Liver (tissue), 9 donors: ENCODE measurements around the gene STPG1. TPM values are rescaled to one million over a fixed set of nuclear protein-coding genes. Genes with fewer than 3 reads are reported as not detected.

Experiments used
- DNase-seq: peaks from one replicate; pipeline ENCODE4 v3.0.0-alpha.2; 2017; ENCODE audit warnings: low spot score
- H3K27ac ChIP-seq, 2 donors: one replicate each; pipeline ENCODE4 v1.7.0; 2013; ENCODE audit warnings: inconsistent platforms in 2 of 2, low read length in 2 of 2, control low read depth in 1 of 2, low read depth in 1 of 2, mild to moderate bottlenecking in 1 of 2
- H3K27me3 ChIP-seq, 4 donors: one replicate each; pipeline versions ENCODE4 v1.6.1 to v1.7.0; 2013; ENCODE audit warnings: low read length in 3 of 4, inconsistent platforms in 1 of 4, mild to moderate bottlenecking in 1 of 4, moderate library complexity in 1 of 4; ENCODE audit not compliant: control insufficient read depth in 4 of 4, insufficient read depth in 4 of 4
- H3K36me3 ChIP-seq, 4 donors: one replicate each; pipeline versions ENCODE4 v1.6.1 to v1.7.0; 2013; ENCODE audit warnings: low read length in 3 of 4, mild to moderate bottlenecking in 3 of 4, low read depth in 1 of 4, moderate library complexity in 1 of 4; ENCODE audit not compliant: control insufficient read depth in 4 of 4, insufficient read depth in 3 of 4
- H3K4me1 ChIP-seq, 4 donors: one replicate each; pipeline versions ENCODE4 v1.6.1 to v1.7.0; 2013; ENCODE audit warnings: low read length in 3 of 4, mild to moderate bottlenecking in 3 of 4, moderate library complexity in 1 of 4; ENCODE audit not compliant: control insufficient read depth in 4 of 4, insufficient read depth in 4 of 4
- H3K4me3 ChIP-seq, 3 donors: one replicate each; pipeline versions ENCODE4 v1.6.1 to v1.7.0; 2013; ENCODE audit warnings: low read length in 3 of 3, control low read depth in 1 of 3, low read depth in 1 of 3, mild to moderate bottlenecking in 1 of 3
- H3K9ac ChIP-seq, 2 donors: one replicate each; pipeline ENCODE4 v1.7.0; 2013; ENCODE audit warnings: low read length in 2 of 2, mild to moderate bottlenecking in 2 of 2, moderate library complexity in 2 of 2, control low read depth in 1 of 2, low read depth in 1 of 2
- H3K9me3 ChIP-seq, 4 donors: one replicate each; pipeline versions ENCODE4 v1.6.1 to v1.7.0; 2013; ENCODE audit warnings: low read length in 3 of 4; ENCODE audit not compliant: control insufficient read depth in 4 of 4
- EGR1 ChIP-seq, 2 donors: IDR thresholded peaks; 2 replicates each; pipeline ENCODE4 v1.6.1; 2016 to 2018; ENCODE audit warnings: antibody characterized with exemption in 2 of 2, low read depth in 2 of 2
- FOXA1 ChIP-seq: IDR thresholded peaks from 2 replicates; pipeline ENCODE4 v1.6.1; 2016; ENCODE audit warnings: antibody characterized with exemption
- GABPA ChIP-seq, 2 donors: IDR thresholded peaks in 1 of 2; conservative IDR thresholded peaks in 1 of 2; 2 replicates each; pipeline ENCODE4 v1.6.1; 2016; ENCODE audit warnings: antibody characterized with exemption in 2 of 2, mild to moderate bottlenecking in 1 of 2, moderate library complexity in 1 of 2
- JUND ChIP-seq, 2 donors: IDR thresholded peaks; 2 replicates each; pipeline ENCODE4 v1.6.1; 2016; ENCODE audit warnings: antibody characterized with exemption in 2 of 2
- REST ChIP-seq: IDR thresholded peaks from 2 replicates; pipeline ENCODE4 v1.6.1; 2016; ENCODE audit warnings: antibody characterized with exemption, mild to moderate bottlenecking
- RXRA ChIP-seq, 2 donors: IDR thresholded peaks; 2 replicates each; pipeline ENCODE4 v1.6.1; 2017 to 2018; ENCODE audit warnings: antibody characterized with exemption in 2 of 2, mild to moderate bottlenecking in 1 of 2
- TAF1 ChIP-seq: conservative IDR thresholded peaks from 2 replicates; pipeline ENCODE4 v1.6.1; 2016; ENCODE audit warnings: antibody characterized with exemption, mild to moderate bottlenecking
- YY1 ChIP-seq: IDR thresholded peaks from 2 replicates; pipeline ENCODE4 v1.6.1; 2016; ENCODE audit warnings: antibody characterized with exemption, mild to moderate bottlenecking
- ZBTB33 ChIP-seq: IDR thresholded peaks from 2 replicates; pipeline ENCODE4 v1.6.1; 2016; ENCODE audit warnings: antibody characterized with exemption
- WGBS: extraction: QIAGEN DNeasy Blood & Tissue Kit; methylation state at CpG from one replicate; pipeline ENCODE4 v1.1.7; 2013; 5-methylcytosine and 5-hydroxymethylcytosine counted together
- polyA plus RNA-seq, 2 donors: library from polyadenylated mRNA; stranded (reverse) in 1 of 2; unstranded in 1 of 2; fragments of 200-250 nt in 1 of 2; fragments of >200 nt in 1 of 2; fragmentation: Nextera tagmentation in 1 of 2; extraction: Ambion mirVana in 1 of 2; gene quantifications; one replicate each; pipeline versions ENCODE4 v1.2.1 to v1.2.3, GENCODE V29; 2013 to 2015
- total RNA-seq, 2 donors: library from RNA; depleted of rRNA; stranded (reverse); fragments of >200 nt; gene quantifications; one replicate each; pipeline ENCODE4 v1.2.3, GENCODE V29; 2014
- donor health status: healthy.
- donor health status: healthy.
- donor health status: healthy.
- donor health status: healthy.
- donor health status: healthy.

STPG1 gene
- total and polyA plus RNA-seq, 4 donors, result 0.92 to 2.9 (median 1.0) TPM

- no peaks in the 10 kb centered on the region for H3K4me1 ChIP-seq
- no peak overlapping the region for H3K4me3 ChIP-seq
- no peak overlapping the region for H3K9ac ChIP-seq
- no peaks in the 10 kb centered on the region for H3K9me3 ChIP-seq
- no peak for DNase-seq
- H3K27me3 ChIP-seq, result no peaks in the 10 kb centered on the region
- no peaks in the 10 kb centered on the region for H3K36me3 ChIP-seq
- TF ChIP-seq YY1, result no peak
- no peak for TF ChIP-seq REST
- TF ChIP-seq EGR1 (IDR thresholded peaks at IDR 0.05; ENCODE audit: low read depth in 2 of 2), result no peak
- WGBS, result 76% methylated on average over 5 of the region's 5 CpGs
- no peak overlapping the region for H3K27ac ChIP-seq
Measured at GRCh38 chr1:24336075-24336474, 77.5 kb downstream of the STPG1 start.

GRCh38 chr1:24331961-24332673, 81.5 kb downstream of the STPG1 start:
- DNase-seq, result no peak
- Histone ChIP-seq H3K36me3 (no peaks in the 10 kb centered on the region), H3K4me1 (no peaks in the 10 kb centered on the region), H3K27me3 (no peaks in the 10 kb centered on the region), H3K9ac (no peak overlapping the region), H3K9me3 (no peaks in the 10 kb centered on the region), H3K27ac (no peak overlapping the region), H3K4me3 (no peak overlapping the region)
- WGBS, result 84% methylated on average over 7 of the region's 7 CpGs
- TF ChIP-seq JUND (IDR thresholded peaks at IDR 0.05) (no peak), TAF1 (no peak), RXRA (IDR thresholded peaks at IDR 0.05) (no peak), GABPA (IDR thresholded peaks at IDR 0.05 in 1 of 2, conservative IDR thresholded peaks at IDR 0.05 in 1 of 2) (no peak)

GRCh38 chr1:24329797-24330543, 83.6 kb downstream of the STPG1 start:
- H3K4me3 ChIP-seq, result no peak overlapping the region
- no peaks in the 10 kb centered on the region for H3K27me3 ChIP-seq
- DNase-seq, result no peak
- H3K27ac ChIP-seq, result no peak overlapping the region
- no peak overlapping the region for H3K9ac ChIP-seq
- H3K36me3 ChIP-seq, result no peaks in the 10 kb centered on the region
- 97% methylated on average over 2 of the region's 2 CpGs for WGBS
- H3K9me3 ChIP-seq, result no peaks in the 10 kb centered on the region
- TF ChIP-seq ZBTB33 (no peak), FOXA1 (no peak)
- H3K4me1 ChIP-seq, result no peaks in the 10 kb centered on the region
